GM12873 (cell line): Measurements from ENCODE around the gene UBTD1.

Experiments
- TF ChIP-seq, protein P1 (sequence below): IDR thresholded peaks from 2 replicates; pipeline ENCODE4 v1.5.1; 2012; ENCODE audit warnings: low read depth, mild to moderate bottlenecking, moderate library complexity, low read length, control low read depth; ENCODE audit not compliant: insufficient read depth; ENCODE audit errors: missing control alignments

UBTD1 gene

DNA sequence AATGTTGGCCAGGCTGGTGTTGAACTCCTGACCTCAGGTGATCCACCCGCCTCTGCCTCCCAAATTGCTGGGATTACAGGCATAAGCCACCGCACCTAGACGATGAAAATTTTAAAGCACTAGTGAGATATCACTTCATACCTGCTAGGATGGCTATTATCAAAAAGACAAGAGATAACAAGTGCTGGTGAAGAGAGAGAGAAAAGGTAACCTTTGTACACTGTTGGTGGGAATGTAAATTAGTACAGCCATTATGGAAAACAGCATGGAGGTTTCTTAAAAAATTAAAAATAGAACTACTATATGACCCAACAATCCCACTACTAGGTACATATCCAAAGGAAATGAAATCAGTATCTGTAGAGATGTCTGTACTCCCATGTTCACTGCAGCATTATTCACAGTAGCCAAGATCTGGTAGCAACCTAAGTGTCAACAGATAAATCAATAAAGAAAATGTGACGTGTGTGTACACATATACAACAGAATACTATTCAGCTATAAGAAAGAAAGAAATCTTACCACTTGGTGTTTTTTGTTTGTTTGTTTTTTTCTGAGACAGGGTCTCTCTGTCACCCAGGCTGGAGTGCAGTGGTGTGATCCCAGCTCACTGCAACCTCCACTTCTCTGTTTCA lies 13.0 kb upstream of the UBTD1 start:
- TF ChIP-seq, protein P1, sequence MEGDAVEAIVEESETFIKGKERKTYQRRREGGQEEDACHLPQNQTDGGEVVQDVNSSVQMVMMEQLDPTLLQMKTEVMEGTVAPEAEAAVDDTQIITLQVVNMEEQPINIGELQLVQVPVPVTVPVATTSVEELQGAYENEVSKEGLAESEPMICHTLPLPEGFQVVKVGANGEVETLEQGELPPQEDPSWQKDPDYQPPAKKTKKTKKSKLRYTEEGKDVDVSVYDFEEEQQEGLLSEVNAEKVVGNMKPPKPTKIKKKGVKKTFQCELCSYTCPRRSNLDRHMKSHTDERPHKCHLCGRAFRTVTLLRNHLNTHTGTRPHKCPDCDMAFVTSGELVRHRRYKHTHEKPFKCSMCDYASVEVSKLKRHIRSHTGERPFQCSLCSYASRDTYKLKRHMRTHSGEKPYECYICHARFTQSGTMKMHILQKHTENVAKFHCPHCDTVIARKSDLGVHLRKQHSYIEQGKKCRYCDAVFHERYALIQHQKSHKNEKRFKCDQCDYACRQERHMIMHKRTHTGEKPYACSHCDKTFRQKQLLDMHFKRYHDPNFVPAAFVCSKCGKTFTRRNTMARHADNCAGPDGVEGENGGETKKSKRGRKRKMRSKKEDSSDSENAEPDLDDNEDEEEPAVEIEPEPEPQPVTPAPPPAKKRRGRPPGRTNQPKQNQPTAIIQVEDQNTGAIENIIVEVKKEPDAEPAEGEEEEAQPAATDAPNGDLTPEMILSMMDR: no peak

DNA sequence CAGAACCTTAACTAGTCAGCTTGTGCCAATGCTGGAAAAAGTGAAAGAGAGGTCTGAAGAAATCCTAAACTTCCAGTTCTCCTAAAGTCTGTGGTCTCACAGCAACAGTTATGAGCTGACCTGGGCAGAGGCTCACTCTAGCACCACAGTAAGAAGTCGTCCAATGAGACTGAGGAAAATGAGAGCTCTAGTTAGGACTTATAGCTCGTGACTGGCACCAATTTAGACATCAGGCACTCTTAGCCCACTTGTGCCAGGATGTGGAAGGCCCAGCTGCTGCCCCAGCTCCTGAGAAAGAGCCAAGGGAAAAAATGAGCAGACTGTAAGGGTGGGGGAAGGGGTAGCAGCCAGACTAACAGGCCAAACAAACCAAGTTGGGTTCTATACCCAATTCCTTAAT lies 8.1 kb upstream of the UBTD1 start:
- TF ChIP-seq, protein P1: no peak

GRCh38 chr10:97494151-97494550 lies 4.6 kb upstream of the UBTD1 start:
- TF ChIP-seq, protein P1: no peak

DNA sequence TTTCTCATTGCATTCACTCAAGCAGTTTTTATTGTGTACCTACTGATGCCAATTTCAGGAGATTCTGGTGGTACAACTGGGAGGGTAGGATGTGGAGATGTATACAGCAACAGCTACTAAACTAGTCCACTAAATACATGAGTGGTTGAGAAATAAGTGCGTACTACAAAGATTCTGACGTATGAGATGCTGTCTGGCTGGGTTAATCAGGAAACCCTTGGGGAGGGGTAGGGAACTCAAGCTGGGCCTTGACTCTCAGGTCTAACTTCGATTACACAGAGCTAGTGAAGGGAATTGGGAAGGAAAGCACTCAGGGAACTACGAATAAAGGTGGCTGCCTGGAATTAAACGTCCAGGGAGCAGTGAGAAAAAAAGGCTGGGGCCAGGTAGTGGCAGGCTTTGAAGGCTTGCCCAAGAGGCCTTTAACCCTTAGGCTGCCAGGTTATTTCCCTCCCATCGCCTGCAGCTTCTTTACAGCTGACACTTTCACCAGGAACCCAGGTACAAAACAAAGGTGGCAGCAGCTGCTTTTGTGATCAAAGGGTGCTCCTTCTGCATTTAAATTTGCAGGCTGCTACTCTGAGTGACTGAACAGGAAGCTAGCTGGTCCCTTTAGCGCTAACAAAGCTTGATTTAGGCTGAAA lies 3.7 kb upstream of the UBTD1 start:
- TF ChIP-seq, protein P1: no peak

DNA sequence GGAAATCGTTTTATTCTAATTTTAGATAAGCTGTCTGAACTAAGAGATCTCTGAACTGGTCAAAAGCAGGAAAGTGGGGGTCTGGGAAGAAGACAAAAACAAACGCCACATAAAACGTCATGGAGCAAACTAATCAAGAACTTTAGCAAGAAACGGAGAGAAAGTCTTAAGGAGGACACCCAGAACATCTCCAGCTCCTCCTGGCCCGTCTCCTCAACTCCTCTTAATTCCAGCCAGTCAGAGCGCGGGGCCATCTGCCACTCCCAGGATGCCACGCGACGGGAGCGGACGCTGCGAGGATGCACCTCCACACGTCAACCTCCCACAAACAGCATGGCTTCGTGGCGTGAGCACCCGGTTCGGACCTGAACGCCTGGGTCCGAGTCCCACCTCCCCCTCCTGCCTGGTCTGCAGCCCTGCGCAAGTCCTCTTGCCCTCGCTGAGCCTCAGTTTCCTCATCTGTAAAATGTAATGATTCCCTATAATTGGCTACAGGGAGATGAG lies 1.1 kb upstream of the UBTD1 start:
- TF ChIP-seq, protein P1: no peak

DNA sequence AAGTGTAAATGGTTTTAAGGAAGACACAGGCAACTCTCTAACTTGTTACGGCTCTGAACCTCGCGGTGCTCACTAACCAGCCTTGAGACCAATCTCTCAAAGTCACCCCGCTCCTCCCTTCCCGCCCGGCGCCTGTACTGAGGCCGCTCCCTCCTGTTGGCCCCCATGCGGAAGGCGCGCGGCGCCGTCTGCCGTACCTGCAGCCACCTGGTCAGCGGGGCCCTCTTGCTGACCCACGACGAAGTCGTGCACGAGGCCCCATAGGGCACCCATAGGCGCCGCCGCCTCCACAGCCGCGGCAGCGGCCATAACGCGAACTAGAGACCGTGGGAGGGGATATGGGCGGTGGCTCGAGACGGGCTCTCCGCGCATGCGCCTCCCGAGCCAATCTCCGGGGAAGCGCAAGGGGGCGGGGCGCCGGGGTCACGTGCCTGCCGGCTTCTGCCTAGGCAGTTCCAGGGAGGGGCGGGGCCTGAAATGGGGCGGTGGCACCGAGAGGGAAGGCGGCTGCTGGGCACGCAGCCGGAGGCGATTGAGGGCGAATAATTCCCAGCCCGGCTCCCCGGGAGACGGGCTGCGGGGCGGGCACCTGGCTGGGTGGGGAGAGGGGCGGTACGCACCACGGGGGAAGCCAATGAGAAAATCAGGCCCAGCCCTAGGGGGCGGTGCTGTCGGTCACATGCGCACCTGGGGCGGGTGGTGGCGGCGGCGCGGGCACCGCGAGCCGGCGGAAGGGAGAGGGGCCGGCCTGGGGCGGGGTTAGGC lies 466 bp upstream of the UBTD1 start, which contains the start of gene MMS19:
Gene MMS19, minus strand, starts transcription at position 347 of the 765 bp plus-strand sequence. Its CDS starts 38 bp downstream, at position 309.
- TF ChIP-seq, protein P1: no peak
